Adipocyte (in vitro differentiated cells): ENCODE results near the gene HTR1A.

ENCODE experiments used
- DNase-seq: peaks from one replicate; pipeline ENCODE4 v3.0.0-alpha.2; 2015; ENCODE audit warnings: low read depth
- H3K27me3 ChIP-seq: replicated peaks from 2 replicates; pipeline ENCODE4 v1.7.0; 2013; ENCODE audit warnings: mild to moderate bottlenecking, low read length, moderate library complexity; ENCODE audit not compliant: control insufficient read depth, insufficient read depth
- H3K36me3 ChIP-seq: 2 replicates; pipeline ENCODE4 v1.7.0; 2013; ENCODE audit warnings: low read length, mild to moderate bottlenecking, moderate library complexity; ENCODE audit not compliant: control insufficient read depth, insufficient read depth, severe bottlenecking
- H3K4me1 ChIP-seq: 2 replicates; pipeline ENCODE4 v1.7.0; 2013; ENCODE audit warnings: mild to moderate bottlenecking, low read length, moderate library complexity; ENCODE audit not compliant: control insufficient read depth, insufficient read depth
- H3K4me3 ChIP-seq: 2 replicates; pipeline ENCODE4 v1.7.0; 2013; ENCODE audit warnings: mild to moderate bottlenecking, low read length, moderate library complexity
- H3K9ac ChIP-seq: 2 replicates; pipeline ENCODE4 v1.7.0; 2013; ENCODE audit warnings: mild to moderate bottlenecking, low read length, moderate library complexity
- H3K9me3 ChIP-seq: 2 replicates; pipeline ENCODE4 v1.7.0; 2013; ENCODE audit warnings: mild to moderate bottlenecking, low read length, moderate library complexity; ENCODE audit not compliant: control insufficient read depth

HTR1A gene

DNA sequence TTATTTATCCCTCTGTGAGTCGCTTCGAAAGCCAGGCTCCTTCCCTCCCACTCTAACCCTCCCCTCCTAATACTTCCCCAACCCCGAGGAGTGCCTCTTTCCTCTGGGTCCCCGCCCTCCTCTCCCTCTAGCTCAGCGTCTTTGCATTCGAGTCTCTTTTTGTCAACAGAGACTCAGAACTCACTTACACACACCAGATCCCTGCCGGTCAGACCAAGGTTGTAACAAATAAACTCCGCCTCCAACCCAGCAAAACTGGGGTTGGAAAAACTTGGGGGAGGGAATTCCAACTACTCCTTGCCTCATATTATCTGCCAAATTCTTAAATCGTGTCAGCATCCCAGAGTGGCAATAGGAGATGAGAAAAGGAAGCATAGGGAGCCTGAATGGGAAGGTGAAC, at the start of gene HTR1A:
HTR1A (minus strand) TSS at position 167 of the 400 bp plus-strand sequence. CDS start 726 bp downstream, outside the sequence.
- no peak within 1 kb of the TSS for H3K4me3 ChIP-seq
- peaks cover 45% of the 10 kb centered on the region for H3K27me3 ChIP-seq
- H3K9me3 ChIP-seq: no peaks in the 10 kb centered on the region
- H3K9ac ChIP-seq: no peak within 1 kb of the TSS
- DNase-seq: no peak
- H3K4me1 ChIP-seq: no peaks in the 10 kb centered on the region
- H3K36me3 ChIP-seq: no peaks in the 10 kb centered on the region

DNA sequence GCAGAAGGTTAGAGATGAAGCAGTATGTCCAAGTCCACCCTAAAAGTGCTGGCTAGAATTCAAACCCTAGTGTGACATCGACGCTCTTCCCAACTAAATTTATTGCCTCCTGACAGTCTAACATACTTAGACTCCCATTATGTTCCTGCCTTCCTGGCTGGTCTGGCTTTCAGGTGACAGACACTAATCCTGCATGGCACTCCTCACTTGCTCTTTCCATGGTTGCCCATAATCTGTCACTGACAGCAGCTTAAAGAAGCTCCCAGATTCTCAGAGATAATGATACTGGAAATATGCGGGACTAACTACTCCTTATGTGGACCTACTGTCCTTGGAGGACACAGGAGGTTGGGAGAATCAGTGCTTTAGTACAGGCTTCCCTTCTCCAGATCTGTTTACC, 41.7 kb upstream of the HTR1A start:
- H3K4me1 ChIP-seq: no peaks in the 10 kb centered on the region
- H3K4me3 ChIP-seq: no peak overlapping the region
- H3K9me3 ChIP-seq: no peaks in the 10 kb centered on the region
- no peak overlapping the region for H3K9ac ChIP-seq
- no peaks in the 10 kb centered on the region for H3K36me3 ChIP-seq
- DNase-seq: no peak
- H3K27me3 ChIP-seq: no peaks in the 10 kb centered on the region

DNA sequence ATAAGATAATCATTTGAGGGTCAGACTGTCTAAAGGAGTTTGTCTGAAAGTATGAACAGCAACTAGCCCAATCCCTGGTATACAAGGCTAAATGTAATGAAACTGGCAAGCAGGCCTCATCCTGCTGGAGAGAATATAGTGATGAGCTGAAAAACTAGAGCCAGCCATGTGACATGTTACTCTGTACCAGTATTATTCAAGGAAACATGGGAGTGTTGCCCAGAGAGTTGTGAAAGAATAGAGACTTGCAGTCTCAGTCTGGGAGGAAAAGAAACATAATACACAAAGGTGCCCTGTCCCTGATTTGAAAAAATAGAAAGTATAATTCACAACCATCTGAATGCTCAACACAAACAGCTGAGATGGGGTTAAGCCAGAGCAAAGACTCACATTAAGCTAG, 37.9 kb upstream of the HTR1A start:
- no peaks in the 10 kb centered on the region for H3K4me1 ChIP-seq
- H3K9me3 ChIP-seq: no peaks in the 10 kb centered on the region
- DNase-seq: no peak
- no peaks in the 10 kb centered on the region for H3K27me3 ChIP-seq
- no peak overlapping the region for H3K4me3 ChIP-seq
- H3K36me3 ChIP-seq: no peaks in the 10 kb centered on the region
- no peak overlapping the region for H3K9ac ChIP-seq

DNA sequence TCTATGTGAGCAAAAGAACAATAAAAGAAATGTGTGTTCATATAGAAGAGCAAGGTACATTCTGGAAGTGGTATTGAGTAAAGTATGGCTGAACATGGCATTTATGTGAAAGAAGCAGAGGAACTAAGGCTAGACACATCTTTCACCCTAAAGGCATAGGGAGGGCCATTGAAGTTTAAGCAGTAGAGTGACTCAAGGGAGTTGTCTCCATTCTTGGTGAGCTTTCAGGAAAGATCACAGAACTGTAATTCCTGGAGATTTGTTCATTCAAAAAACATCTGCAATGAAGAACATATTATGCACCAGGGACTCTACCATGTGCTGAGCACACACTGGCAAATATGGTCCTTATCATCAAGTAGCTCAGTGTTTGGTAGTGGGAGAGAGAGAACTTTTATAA, 24.8 kb upstream of the HTR1A start:
- Histone ChIP-seq H3K4me1 (no peaks in the 10 kb centered on the region), H3K36me3 (no peaks in the 10 kb centered on the region)

DNA sequence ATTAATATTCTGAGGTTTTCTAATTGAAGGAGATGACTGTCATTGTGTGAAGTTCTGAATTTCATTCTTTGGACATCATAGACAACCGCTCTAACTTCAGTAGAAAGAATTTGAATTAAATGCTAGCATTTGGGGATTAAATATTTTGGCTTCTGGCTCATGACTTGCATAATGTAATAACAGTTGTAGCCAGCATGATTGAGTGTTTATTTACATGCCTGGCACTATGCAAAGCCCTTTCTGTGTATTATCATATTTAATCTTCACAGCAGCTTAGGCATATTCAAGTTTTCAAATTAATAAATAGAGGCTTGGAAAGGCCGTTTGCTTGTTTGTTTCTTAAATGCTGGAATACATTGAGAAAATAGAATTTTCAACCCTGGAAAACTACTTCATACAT, 19.6 kb upstream of the HTR1A start:
- DNase-seq: no peak

More for the DNA sequence above, 24.8 kb upstream of the HTR1A start:
- H3K9ac ChIP-seq: no peak overlapping the region
- DNase-seq: no peak
- H3K27me3 ChIP-seq: no peaks in the 10 kb centered on the region
- H3K9me3 ChIP-seq: no peaks in the 10 kb centered on the region
- H3K4me3 ChIP-seq: no peak overlapping the region

DNA sequence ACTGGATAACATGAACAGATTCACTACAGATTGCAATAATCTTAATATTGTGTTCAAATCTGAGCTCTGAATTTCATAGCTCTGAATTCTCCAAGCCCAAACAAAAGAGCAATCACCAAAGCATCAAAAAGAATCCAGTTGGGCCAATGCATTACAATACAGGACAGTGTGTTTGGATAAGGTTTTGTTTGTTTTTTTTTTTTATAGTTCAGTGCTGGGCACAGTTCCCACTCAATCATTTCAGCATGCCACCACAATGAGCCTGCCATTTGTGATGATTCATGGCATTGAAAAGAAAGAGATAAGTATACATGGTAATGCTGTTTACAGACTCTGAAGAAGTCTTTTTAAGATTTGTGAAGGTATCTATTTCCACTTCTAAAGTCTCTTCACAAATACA, 1.7 kb upstream of the HTR1A start:
- no peak for DNase-seq
- Histone ChIP-seq H3K9ac (no peak overlapping the region), H3K27me3 (peaks cover 38% of the 10 kb centered on the region), H3K36me3 (no peaks in the 10 kb centered on the region), H3K4me1 (no peaks in the 10 kb centered on the region), H3K9me3 (no peaks in the 10 kb centered on the region), H3K4me3 (no peak overlapping the region)

More for the DNA sequence above, 19.6 kb upstream of the HTR1A start:
- Histone ChIP-seq H3K4me1 (no peaks in the 10 kb centered on the region), H3K9me3 (no peaks in the 10 kb centered on the region), H3K9ac (no peak overlapping the region), H3K27me3 (no peaks in the 10 kb centered on the region), H3K36me3 (no peaks in the 10 kb centered on the region), H3K4me3 (no peak overlapping the region)

DNA sequence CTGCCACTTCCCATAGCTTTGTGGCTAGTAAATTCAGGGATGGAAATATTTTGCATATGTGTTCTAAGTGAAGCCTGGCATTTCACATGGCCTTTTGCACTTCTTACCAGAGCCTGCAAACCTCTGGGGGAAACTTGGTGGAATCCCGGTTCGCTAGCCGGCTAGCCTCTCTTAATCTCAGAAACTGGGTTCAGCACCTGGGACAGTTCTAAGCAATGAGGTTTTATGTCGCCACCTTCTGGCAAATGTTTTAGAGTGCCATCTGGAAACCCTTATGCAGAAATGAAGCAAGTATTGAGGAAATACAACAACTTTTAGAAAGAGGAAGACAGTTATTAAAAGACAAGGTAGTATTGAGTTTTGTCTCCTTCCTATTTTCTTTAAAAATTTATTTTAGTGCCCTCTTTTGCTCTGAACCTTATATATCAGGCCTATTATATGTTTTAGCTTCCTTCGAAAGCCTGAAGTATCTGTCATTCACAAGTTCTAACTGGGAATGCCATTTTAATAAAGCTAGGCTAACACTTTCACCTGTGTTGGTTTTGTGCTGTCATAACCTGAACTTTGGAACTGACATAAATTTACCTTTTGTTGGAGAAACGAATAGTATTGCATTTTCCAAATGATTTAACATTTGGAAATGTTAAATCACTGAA, 963 bp upstream of the HTR1A start:
- Histone ChIP-seq H3K27me3 (peaks cover 45% of the 10 kb centered on the region), H3K4me1 (no peaks in the 10 kb centered on the region), H3K9me3 (no peaks in the 10 kb centered on the region), H3K36me3 (no peaks in the 10 kb centered on the region), H3K4me3 (no peak overlapping the region), H3K9ac (no peak overlapping the region)
- peak; percentile 77 for DNase-seq

DNA sequence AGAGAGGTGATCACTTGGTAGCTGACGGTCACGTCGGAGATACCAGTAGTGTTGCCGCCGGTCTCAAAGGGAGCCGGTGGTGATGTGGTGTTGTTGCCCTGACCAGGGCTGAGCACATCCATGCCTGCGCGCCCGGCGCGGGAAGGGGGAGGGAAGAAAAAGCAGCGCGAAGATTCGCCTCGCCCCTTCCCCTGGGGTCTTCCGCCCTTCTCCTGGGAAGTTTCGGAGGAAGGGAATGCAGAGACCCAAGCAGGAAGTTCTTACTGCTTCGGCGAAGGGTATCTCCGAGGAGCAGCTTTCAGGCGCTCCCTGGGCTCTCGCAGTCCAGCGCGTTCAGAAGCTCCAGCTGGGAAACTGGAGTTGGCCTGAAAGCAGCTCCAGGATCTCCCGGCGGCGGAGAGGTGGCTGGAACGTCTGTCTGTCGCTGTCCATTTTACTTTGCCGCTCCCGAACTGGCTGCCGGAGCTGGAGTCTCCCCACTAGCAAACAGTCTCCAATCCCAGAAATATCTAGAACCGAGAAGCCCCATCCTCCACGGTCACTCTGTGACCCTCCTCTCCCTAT, 565 bp downstream of the HTR1A start:
- no peaks in the 10 kb centered on the region for H3K4me1 ChIP-seq
- H3K36me3 ChIP-seq: no peaks in the 10 kb centered on the region
- H3K27me3 ChIP-seq: peaks cover 45% of the 10 kb centered on the region
- no peaks in the 10 kb centered on the region for H3K9me3 ChIP-seq
- no peak for DNase-seq
- no peak overlapping the region for H3K4me3 ChIP-seq
- no peak overlapping the region for H3K9ac ChIP-seq

DNA sequence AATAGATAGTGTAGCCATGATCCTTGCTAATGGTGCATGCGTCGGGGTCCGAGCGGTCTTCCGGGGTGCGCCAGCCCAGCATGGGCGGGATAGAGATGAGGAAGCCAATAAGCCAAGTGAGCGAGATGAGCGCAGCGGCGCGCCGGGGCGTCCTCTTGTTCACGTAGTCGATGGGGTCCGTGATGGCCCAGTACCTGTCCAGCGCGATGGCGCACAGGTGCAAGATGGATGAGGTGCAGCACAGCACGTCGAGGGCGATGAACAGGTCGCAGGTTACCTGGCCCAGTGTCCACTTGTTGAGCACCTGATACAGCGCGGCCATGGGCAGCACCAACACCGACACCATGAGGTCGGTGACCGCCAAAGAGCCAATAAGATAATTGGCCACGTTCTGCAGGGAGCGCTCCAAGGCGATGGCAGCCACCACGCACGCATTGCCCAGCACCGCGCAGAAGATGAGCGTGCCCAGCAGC, 1.1 kb downstream of the HTR1A start:
- Histone ChIP-seq H3K9ac (no peak overlapping the region), H3K9me3 (no peaks in the 10 kb centered on the region), H3K4me3 (no peak overlapping the region), H3K36me3 (no peaks in the 10 kb centered on the region), H3K4me1 (no peaks in the 10 kb centered on the region), H3K27me3 (peaks cover 45% of the 10 kb centered on the region)
- DNase-seq: no peak

DNA sequence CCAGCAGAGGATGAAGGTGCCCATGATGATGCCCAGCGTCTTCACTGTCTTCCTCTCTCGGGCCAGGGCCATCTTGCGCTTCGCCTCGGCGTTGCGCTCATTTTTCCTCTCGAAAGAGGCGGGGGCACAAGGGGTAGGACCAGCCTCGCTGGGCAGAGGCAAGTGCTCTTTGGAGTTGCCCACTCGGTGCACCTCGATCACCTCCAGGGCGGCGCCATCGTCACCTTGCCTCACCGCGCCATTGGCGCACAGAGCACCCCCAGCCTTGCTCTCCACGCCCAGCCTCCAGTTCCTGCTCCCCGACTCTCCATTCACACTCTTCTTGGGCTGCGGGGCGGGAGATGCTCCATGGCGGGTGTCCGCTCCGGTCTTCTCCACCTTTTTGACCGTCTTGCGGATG, 1.6 kb downstream of the HTR1A start:
- Histone ChIP-seq H3K9ac (no peak overlapping the region), H3K27me3 (peaks cover 45% of the 10 kb centered on the region), H3K4me1 (no peaks in the 10 kb centered on the region), H3K4me3 (no peak overlapping the region), H3K36me3 (no peaks in the 10 kb centered on the region), H3K9me3 (no peaks in the 10 kb centered on the region)
- no peak for DNase-seq

DNA sequence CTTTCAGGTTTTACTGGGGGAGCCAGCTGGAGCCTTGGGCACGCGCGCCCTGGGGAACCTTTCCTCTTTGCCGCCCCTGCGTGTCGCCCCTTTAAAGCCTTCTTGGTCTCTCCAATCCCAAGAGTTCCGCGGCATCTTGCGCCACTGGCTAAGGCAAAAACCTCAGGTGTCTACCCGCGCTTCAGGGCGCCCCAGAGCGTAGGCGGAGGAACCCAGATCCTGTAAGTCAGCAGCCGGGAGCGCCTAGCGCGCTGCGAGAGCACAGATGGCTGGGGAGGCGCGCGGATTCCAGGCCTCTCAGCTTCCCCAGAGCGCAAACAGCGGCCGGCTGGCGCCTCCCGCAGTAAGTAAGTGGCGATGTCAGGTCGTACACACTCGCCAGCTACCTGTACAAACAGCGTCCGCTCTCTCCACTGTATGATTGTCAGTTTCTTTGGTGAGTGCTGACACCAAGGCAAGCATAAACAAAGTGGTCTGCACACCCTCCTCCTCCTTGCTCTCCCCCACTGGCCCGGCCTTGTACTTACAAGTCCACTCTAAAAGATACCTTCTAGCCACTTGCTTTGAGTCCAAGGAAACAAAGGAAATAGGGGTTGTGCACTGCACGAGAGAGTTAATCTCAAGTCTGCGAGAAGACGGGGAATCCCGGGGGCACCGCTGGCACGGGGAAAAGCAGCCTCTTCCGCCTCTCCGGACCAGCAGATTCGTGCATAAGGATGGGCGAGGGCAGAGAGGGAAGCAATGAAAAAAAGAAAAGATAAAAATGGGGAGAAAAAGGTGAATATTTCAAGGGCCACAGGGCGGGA, 2.9 kb downstream of the HTR1A start:
- Histone ChIP-seq H3K9me3 (no peaks in the 10 kb centered on the region), H3K9ac (no peak overlapping the region), H3K4me3 (no peak overlapping the region), H3K36me3 (no peaks in the 10 kb centered on the region), H3K4me1 (no peaks in the 10 kb centered on the region), H3K27me3 (peaks cover 45% of the 10 kb centered on the region)
- no peak for DNase-seq
